SH-SY5Y (cell line): ENCODE data around the gene PPP1R14C.

Source experiments
- GATA2 ChIP-seq: IDR thresholded peaks from 2 replicates; pipeline ENCODE4 v1.6.1; 2011; ENCODE audit warnings: mild to moderate bottlenecking, low read depth, low read length
- GATA3 ChIP-seq: IDR thresholded peaks from 2 replicates; pipeline ENCODE4 v1.6.1; 2011; ENCODE audit warnings: low read depth, mild to moderate bottlenecking, low read length, moderate library complexity

DNA sequence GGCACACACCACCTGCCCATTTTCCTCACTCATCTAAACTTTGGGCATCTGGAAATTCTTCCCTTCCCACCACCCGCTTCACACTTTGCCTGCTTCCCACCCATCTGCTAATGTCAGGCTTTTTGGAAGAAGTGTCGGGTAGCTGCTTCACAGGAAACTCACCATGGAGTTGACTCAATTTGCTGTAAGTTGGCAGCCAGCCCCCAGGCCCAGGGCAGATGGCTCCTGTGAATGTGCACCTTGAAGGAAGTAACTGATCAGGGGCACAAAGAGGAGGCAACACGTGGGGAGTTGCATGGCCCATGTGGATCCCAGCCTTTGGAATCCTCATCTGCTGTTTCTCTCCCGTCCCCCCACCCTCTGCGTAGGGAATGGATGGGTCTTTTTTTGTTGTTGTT, 87.3 kb downstream of the PPP1R14C start:
- TF ChIP-seq GATA2 (no peak), GATA3 (no peak)
